IMR-90 (cell line): ENCODE measurements around the gene EMSY. TPM values are rescaled to one million over a fixed set of nuclear protein-coding genes. Genes with fewer than 3 reads are reported as not detected.

Experiments used
- ATAC-seq: fragments of 200-7000 bp; cut with Tn5 transposase; 2 replicates; pipeline ENCODE4 v1.9.1; 2020; ENCODE audit warnings: low read depth, mild to moderate bottlenecking, moderate library complexity
- BruUV-seq: library from RNA; stranded (reverse); fragments of 400-500 nt; replicated peaks from 2 replicates; lab custom pipeline; 2021; lab: Mats Ljungman, UMichigan
- CTCF ChIA-PET: fragments of 300-600 bp; formaldehyde crosslinking; extraction: SDS; loops from one replicate; lab custom pipeline; 2021; ENCODE audit warnings: antibody characterized with exemption; lab: Yijun Ruan, JAX
- POLR2A ChIA-PET: fragments of 300-600 bp; sonication (Branson Sonifier 250); formaldehyde crosslinking; loops from one replicate; lab custom pipeline; 2022; ENCODE audit warnings: antibody characterized with exemption; ENCODE audit not compliant: unreplicated experiment; lab: Charles Lee
- DNase-seq: peaks from one replicate; pipeline ENCODE4 v3.0.0; 2013
- H2AFZ ChIP-seq: replicated peaks from 2 replicates; pipeline ENCODE3; 2013; ENCODE audit warnings: low read length, mild to moderate bottlenecking; ENCODE audit not compliant: poor library complexity
- H2AK5ac ChIP-seq: 2 replicates; pipeline ENCODE4 v1.6.1; 2013; ENCODE audit warnings: low read depth, low read length, inconsistent platforms
- H2AK9ac ChIP-seq: replicated peaks from 2 replicates; pipeline ENCODE3; 2013; ENCODE audit warnings: mild to moderate bottlenecking, low read depth, low read length, moderate library complexity; ENCODE audit not compliant: poor library complexity
- H2BK120ac ChIP-seq: 2 replicates; pipeline ENCODE4 v1.6.1; 2013; ENCODE audit warnings: low read depth, low read length, inconsistent platforms
- H2BK15ac ChIP-seq: 3 replicates; pipeline ENCODE4 v1.6.1; 2013; ENCODE audit warnings: low read depth, low read length, inconsistent platforms
- H2BK20ac ChIP-seq: 2 replicates; pipeline ENCODE4 v1.6.1; 2013; ENCODE audit warnings: low read depth, mild to moderate bottlenecking, inconsistent platforms, low read length, moderate library complexity
- H2BK5ac ChIP-seq: 2 replicates; pipeline ENCODE4 v1.6.1; 2013; ENCODE audit warnings: mild to moderate bottlenecking, low read depth, low read length, inconsistent platforms; ENCODE audit not compliant: poor library complexity, severe bottlenecking
- H3K14ac ChIP-seq: replicated peaks from 2 replicates; pipeline ENCODE4 v1.6.1; 2013; ENCODE audit warnings: low read depth, low read length, inconsistent platforms
- H3K18ac ChIP-seq: 2 replicates; pipeline ENCODE4 v1.6.1; 2013; ENCODE audit warnings: low read depth, low read length, control low read depth
- H3K23ac ChIP-seq: 2 replicates; pipeline ENCODE4 v1.6.1; 2013; ENCODE audit warnings: low read depth, low read length, inconsistent platforms
- H3K27ac ChIP-seq: 2 replicates; pipeline ENCODE4 v1.5.1; 2013; ENCODE audit warnings: mild to moderate bottlenecking, control low read depth, low read length; ENCODE audit not compliant: insufficient read depth
- H3K27me3 ChIP-seq: 2 replicates; pipeline ENCODE4 v1.6.1; 2013; ENCODE audit warnings: low read length; ENCODE audit not compliant: control insufficient read depth, insufficient read depth
- H3K36me3 ChIP-seq: 2 replicates; pipeline ENCODE4 v1.6.1; 2013; ENCODE audit warnings: low read length, mixed read lengths; ENCODE audit not compliant: control insufficient read depth, insufficient read depth
- H3K4ac ChIP-seq: 2 replicates; pipeline ENCODE4 v1.6.1; 2013; ENCODE audit warnings: low read depth, low read length, inconsistent platforms
- H3K4me1 ChIP-seq: 2 replicates; pipeline ENCODE4 v1.6.1; 2013; ENCODE audit warnings: low read length, mixed read lengths; ENCODE audit not compliant: control insufficient read depth, insufficient read depth
- H3K4me2 ChIP-seq: 2 replicates; pipeline ENCODE4 v1.6.1; 2013; ENCODE audit warnings: low read depth, mild to moderate bottlenecking, control low read depth, low read length, moderate library complexity
- H3K4me3 ChIP-seq: 2 replicates; pipeline ENCODE4 v1.5.1; 2013; ENCODE audit warnings: low read depth, mild to moderate bottlenecking, control low read depth, low read length, moderate library complexity; ENCODE audit not compliant: insufficient read depth
- H3K56ac ChIP-seq: 2 replicates; pipeline ENCODE4 v1.6.1; 2013; ENCODE audit warnings: low read length, inconsistent platforms; ENCODE audit not compliant: insufficient read depth; ENCODE audit errors: extremely low read depth
- H3K79me1 ChIP-seq, 2 experiments: 2 replicates each; pipeline ENCODE4 v1.6.1; 2013; ENCODE audit warnings: low read length in 2 of 2, inconsistent platforms in 1 of 2, low read depth in 1 of 2
- H3K9ac ChIP-seq: 2 replicates; pipeline ENCODE4 v1.6.1; 2013; ENCODE audit warnings: low read depth, low read length, control low read depth
- H3K9me1 ChIP-seq: 2 replicates; pipeline ENCODE4 v1.6.1; 2013; ENCODE audit warnings: low read length, inconsistent platforms; ENCODE audit not compliant: insufficient read depth
- H3K9me3 ChIP-seq: 2 replicates; pipeline ENCODE4 v1.6.1; 2013; ENCODE audit warnings: low read length; ENCODE audit not compliant: control insufficient read depth, insufficient read depth
- H4K20me1 ChIP-seq: 2 replicates; pipeline ENCODE4 v1.6.1; 2013; ENCODE audit warnings: low read length, inconsistent platforms; ENCODE audit not compliant: insufficient read depth
- H4K5ac ChIP-seq: 2 replicates; pipeline ENCODE4 v1.6.1; 2013; ENCODE audit warnings: mild to moderate bottlenecking, low read depth, low read length, control low read depth
- H4K8ac ChIP-seq, 2 experiments: 2 replicates each; pipeline ENCODE4 v1.6.1; 2013; ENCODE audit warnings: low read depth in 2 of 2, low read length in 2 of 2, control low read depth in 1 of 2, inconsistent platforms in 1 of 2
- H4K91ac ChIP-seq: 2 replicates; pipeline ENCODE4 v1.6.1; 2013; ENCODE audit warnings: low read depth, low read length, inconsistent platforms; ENCODE audit not compliant: insufficient read depth
- MAFK ChIP-seq: IDR thresholded peaks from 2 replicates; pipeline ENCODE4 v1.6.1; 2012; ENCODE audit warnings: low read depth, low read length, improper control_type of control experiment
- WGBS, 2 experiments: methylation state at CpG; one replicate each; pipeline versions ENCODE4 v1.1.5 to v1.1.7; 2013; ENCODE audit warnings: missing lambda C conversion rate in 2 of 2; ENCODE audit not compliant: insufficient read length in 1 of 2; ENCODE audit errors: extremely low coverage in 2 of 2; 5-methylcytosine and 5-hydroxymethylcytosine counted together
- dilution Hi-C: fragments of 300-500 bp; cut with HindIII; formaldehyde crosslinking; loops from one replicate; pipeline ENCODE4 v1.14.3; 2018; ENCODE audit warnings: low sequenced_read_pairs; ENCODE audit not compliant: unreplicated experiment
- in situ Hi-C: fragments of 300-500 bp; cut with MboI; formaldehyde crosslinking; loops from 3 replicates; pipeline ENCODE4 v1.14.3; 2019; ENCODE audit warnings: low sequenced_read_pairs, inconsistent platforms, mixed read lengths
- intact Hi-C: fragments of 100-400 bp; cut with micrococcal nuclease; formaldehyde crosslinking; loops from 2 replicates; pipeline ENCODE4 v1.10.0; 2022
- polyA plus RNA-seq, 3 experiments: library from polyadenylated mRNA; depleted of rRNA; stranded (reverse); fragments of >200 nt; gene quantifications; 2 replicates each; pipeline ENCODE4 v1.2.3, GENCODE V29; 2012; ENCODE audit warnings: low replicate concordance in 1 of 3
- total RNA-seq: library from RNA; depleted of rRNA; stranded (reverse); fragments of >200 nt; gene quantifications from 2 replicates; pipeline ENCODE4 v1.2.3, GENCODE V29; 2012

The EMSY gene
- total and polyA plus RNA-seq, 2 of the 4 experiments (the other 2 are of a cell fraction) = 14.1 to 22.0 TPM

DNA sequence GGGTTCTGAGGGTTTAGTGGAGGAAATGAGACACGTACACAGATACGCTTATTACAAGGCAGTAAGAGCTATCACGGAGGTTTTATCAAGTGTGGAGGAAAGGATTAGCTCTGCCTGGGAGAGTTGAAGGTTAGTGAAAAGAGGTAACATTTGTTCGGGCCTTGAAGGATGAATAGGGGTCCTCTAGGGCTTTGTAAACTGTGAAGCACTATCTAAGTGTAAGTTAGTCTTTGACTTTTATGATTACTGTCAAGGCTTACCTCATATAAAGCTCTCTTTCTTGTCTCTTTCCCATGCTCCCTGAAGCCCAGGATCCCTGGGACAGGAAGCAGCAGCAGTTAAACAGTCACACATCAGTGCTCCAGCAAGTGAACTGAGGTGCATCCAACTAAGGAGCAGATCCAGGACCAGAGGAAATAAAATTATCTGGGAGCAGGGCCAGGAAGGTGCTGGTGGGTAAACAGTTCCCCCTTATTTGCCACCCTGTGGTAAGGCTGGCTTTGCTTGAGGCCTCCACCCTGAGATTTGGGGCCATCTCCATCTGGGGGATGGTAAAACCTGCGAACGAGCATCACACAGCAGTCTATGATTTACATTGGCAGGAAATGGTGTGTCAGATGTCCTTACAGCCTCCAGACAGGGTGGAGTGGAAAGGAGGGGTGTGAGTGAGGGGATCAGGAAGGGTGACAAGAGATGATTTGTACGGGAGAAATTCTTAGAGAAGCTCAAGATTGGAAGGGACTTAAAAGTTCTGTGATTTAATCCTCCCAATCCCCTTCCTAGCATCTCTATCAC is 36.5 kb upstream of the EMSY start:
- Histone ChIP-seq H4K8ac (no peak overlapping the region), H3K27ac (no peak overlapping the region), H2BK20ac (no peak overlapping the region), H2BK15ac (no peak overlapping the region), H3K9me3 (no peaks in the 10 kb centered on the region), H3K56ac (no peak overlapping the region), H4K20me1 (no peaks in the 10 kb centered on the region), H4K5ac (no peak overlapping the region), H3K23ac (no peak overlapping the region), H3K79me1 (no peaks in the 10 kb centered on the region), H3K36me3 (no peaks in the 10 kb centered on the region), H2AK9ac (no peak overlapping the region), H2BK5ac (no peak overlapping the region), H3K14ac (no peak overlapping the region), H2BK120ac (no peak overlapping the region), H3K4me3 (no peak overlapping the region), H3K18ac (no peak overlapping the region), H3K9me1 (peaks cover 3% of the 10 kb centered on the region; the same call in 1 of the 2 replicates), H3K27me3 (peaks cover 39% of the 10 kb centered on the region), H3K4me1 (no peaks in the 10 kb centered on the region), H4K91ac (no peak overlapping the region), H3K9ac (no peak overlapping the region), H3K4ac (no peak overlapping the region), H2AK5ac (no peak overlapping the region), H3K4me2 (no peak overlapping the region), H2AFZ (peak overlapping the region; percentile 2)
- BruUV-seq = no TSS peak
- dilution Hi-C loops = no loop called here
- ChIA-PET CTCF (no interaction called here), POLR2A (no interaction called here)
- no peak for DNase-seq
- in situ Hi-C loops = no loop called here
- no peak for TF ChIP-seq MAFK
- intact Hi-C loops = no loop called here
- ATAC-seq = no peak
- 50% methylated on average over 2 of the region's 7 CpGs; no CpG with 5 or more reads in 1 of the 2 experiments for WGBS, 2 experiments
